ENCODE measurements around the gene ARL5A.

ARL5A gene

GRCh38 chr2:151840216-151841046 is 12.2 kb upstream of the ARL5A start:
- DNase-seq (ENCODE audit: low read depth, low spot score) = no peak

GRCh38 chr2:151837926-151838325 is 9.7 kb upstream of the ARL5A start:
- no peak for DNase-seq (ENCODE audit: low read depth, low spot score)

- DNase-seq (ENCODE audit: low read depth, low spot score) = no peak
Measured at GRCh38 chr2:151833984-151834383, 5.8 kb upstream of the ARL5A start.

- DNase-seq (ENCODE audit: low read depth, low spot score) = no peak
Measured at GRCh38 chr2:151830961-151831360, 2.7 kb upstream of the ARL5A start.

GRCh38 chr2:151828890-151829324 is 686 bp upstream of the ARL5A start:
- no peak for DNase-seq (ENCODE audit: low read depth, low spot score)

- DNase-seq (ENCODE audit: low read depth, low spot score) = peak; percentile 16
Measured at GRCh38 chr2:151827564-151828142, 568 bp downstream of the ARL5A start.

GRCh38 chr2:151826737-151827157 is 1.5 kb downstream of the ARL5A start:
- DNase-seq (ENCODE audit: low read depth, low spot score) = no peak

GRCh38 chr2:151824886-151825285 is 3.3 kb downstream of the ARL5A start:
- DNase-seq (ENCODE audit: low read depth, low spot score) = no peak

- no peak for DNase-seq (ENCODE audit: low read depth, low spot score)
Measured at GRCh38 chr2:151823651-151824050, 4.6 kb downstream of the ARL5A start.

- DNase-seq (ENCODE audit: low read depth, low spot score) = no peak
Measured at GRCh38 chr2:151819920-151820319, 8.3 kb downstream of the ARL5A start.

- no peak for DNase-seq (ENCODE audit: low read depth, low spot score)
Measured at GRCh38 chr2:151817929-151818328, 10.3 kb downstream of the ARL5A start.

GRCh38 chr2:151816843-151817242 is 11.4 kb downstream of the ARL5A start:
- no peak for DNase-seq (ENCODE audit: low read depth, low spot score)

GRCh38 chr2:151815821-151816489 is 12.3 kb downstream of the ARL5A start:
- DNase-seq (ENCODE audit: low read depth, low spot score) = no peak

- no peak for DNase-seq (ENCODE audit: low read depth, low spot score)
Measured at GRCh38 chr2:151810489-151810888, 17.7 kb downstream of the ARL5A start.

- no peak for DNase-seq (ENCODE audit: low read depth, low spot score)
Measured at GRCh38 chr2:151809073-151809383, 19.2 kb downstream of the ARL5A start.

- DNase-seq (ENCODE audit: low read depth, low spot score) = no peak
Measured at GRCh38 chr2:151808258-151809072, 19.8 kb downstream of the ARL5A start.

GRCh38 chr2:151805961-151806360 is 22.3 kb downstream of the ARL5A start:
- no peak for DNase-seq (ENCODE audit: low read depth, low spot score)

- DNase-seq (ENCODE audit: low read depth, low spot score) = no peak
Measured at GRCh38 chr2:151805343-151805742, 22.9 kb downstream of the ARL5A start.

GRCh38 chr2:151803811-151804210 is 24.4 kb downstream of the ARL5A start:
- DNase-seq (ENCODE audit: low read depth, low spot score) = no peak

- no peak for DNase-seq (ENCODE audit: low read depth, low spot score)
Measured at GRCh38 chr2:151802315-151802714, 25.9 kb downstream of the ARL5A start.

GRCh38 chr2:151799886-151800292 is 28.3 kb downstream of the ARL5A start:
- no peak for DNase-seq (ENCODE audit: low read depth, low spot score)

- no peak for DNase-seq (ENCODE audit: low read depth, low spot score)
Measured at GRCh38 chr2:151796774-151797173, 31.4 kb downstream of the ARL5A start.

Measured in activated CD4-positive, CD25-positive, alpha-beta regulatory T cell treated with anti-CD3 and anti-CD28 coated beads, Interleukin-2, amount 50 U/mL, for 16 hours (primary cell).